RWPE2 (cell line): Measurements from ENCODE around the gene FAU.
A peak's percentile ranks its signal among the peaks of the same experiment; 100 is the strongest.

Experiments
- ATAC-seq: fragments of 200-7000 bp; cut with Tn5 transposase; 3 replicates; pipeline ENCODE4 v1.9.1; 2021; ENCODE audit warnings: low read depth
- DNase-seq: peaks from one replicate; pipeline ENCODE4 v3.0.0-alpha.2; 2020; ENCODE audit warnings: low spot score
- H3K27ac ChIP-seq: fragments of 450-650 bp; 2 replicates; pipeline ENCODE4 v1.5.1; 2017; ENCODE audit warnings: mild to moderate bottlenecking; ENCODE audit not compliant: poor library complexity, severe bottlenecking
- H3K27me3 ChIP-seq: fragments of 250-450 bp; sonication (Bioruptor Pico); 2 replicates; pipeline ENCODE4 v1.5.1; 2021; ENCODE audit warnings: mild to moderate bottlenecking, moderate library complexity; ENCODE audit not compliant: insufficient read depth, poor library complexity, severe bottlenecking
- H3K36me3 ChIP-seq: fragments of 250-450 bp; sonication (Bioruptor Pico); 2 replicates; pipeline ENCODE4 v1.5.1; 2020; ENCODE audit warnings: low read depth, mild to moderate bottlenecking, moderate library complexity
- H3K4me1 ChIP-seq: fragments of 250-450 bp; sonication (Bioruptor Pico); 2 replicates; pipeline ENCODE4 v1.5.1; 2021; ENCODE audit warnings: mild to moderate bottlenecking, moderate library complexity; ENCODE audit not compliant: insufficient read depth, poor library complexity, severe bottlenecking
- H3K4me3 ChIP-seq: fragments of 250-450 bp; sonication (Bioruptor Pico); 2 replicates; pipeline ENCODE4 v1.5.1; 2021; ENCODE audit warnings: mild to moderate bottlenecking, moderate library complexity; ENCODE audit not compliant: severe bottlenecking
- H3K9me3 ChIP-seq: fragments of 250-450 bp; sonication (Bioruptor Pico); 2 replicates; pipeline ENCODE4 v1.5.1; 2021; ENCODE audit warnings: mild to moderate bottlenecking, moderate library complexity; ENCODE audit not compliant: severe bottlenecking
- CTCF ChIP-seq: fragments of 450-650 bp; IDR thresholded peaks from one replicate; pipeline ENCODE4 v1.5.1; 2017; ENCODE audit warnings: mild to moderate bottlenecking, moderate library complexity; ENCODE audit not compliant: poor library complexity, severe bottlenecking

FAU gene

DNA sequence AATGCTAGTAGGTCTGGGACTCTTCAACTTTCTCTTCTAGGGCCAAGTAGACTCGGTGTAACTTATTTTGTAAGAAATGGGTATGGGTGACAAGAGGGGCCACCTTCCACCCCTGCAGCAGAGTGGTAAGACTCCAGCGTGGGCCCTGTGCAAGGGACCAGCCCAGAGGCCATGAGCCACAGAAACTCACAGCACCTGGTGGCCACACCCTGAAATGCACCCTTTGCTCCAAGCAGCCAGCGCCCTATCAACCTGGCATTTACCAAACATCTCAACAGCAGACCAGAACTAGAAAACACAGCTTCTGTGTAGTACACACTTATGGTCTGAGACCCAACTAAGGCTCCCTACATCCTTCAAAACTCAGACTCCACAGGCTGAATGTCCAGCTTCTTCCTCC, 43.8 kb downstream of the FAU start:
- H3K27ac ChIP-seq = no peak overlapping the region
- DNase-seq = no peak
- no peaks in the 10 kb centered on the region for H3K9me3 ChIP-seq
- H3K4me3 ChIP-seq = no peak overlapping the region
- peak; percentile 52 for TF ChIP-seq CTCF
- peaks cover 61% of the 10 kb centered on the region for H3K36me3 ChIP-seq
- H3K27me3 ChIP-seq = no peaks in the 10 kb centered on the region
- H3K4me1 ChIP-seq = peaks cover 7% of the 10 kb centered on the region
- peak; percentile 66 for ATAC-seq

GRCh38 chr11:65077451-65077850, 44.5 kb downstream of the FAU start:
- Histone ChIP-seq H3K9me3 (no peaks in the 10 kb centered on the region), H3K4me1 (peaks cover 1% of the 10 kb centered on the region), H3K36me3 (peaks cover 54% of the 10 kb centered on the region), H3K4me3 (no peak overlapping the region), H3K27ac (no peak overlapping the region), H3K27me3 (no peaks in the 10 kb centered on the region)
- DNase-seq (no peak), ATAC-seq (peak; percentile 21; the same call in 1 of the 3 replicates)
- TF ChIP-seq CTCF = no peak

DNA sequence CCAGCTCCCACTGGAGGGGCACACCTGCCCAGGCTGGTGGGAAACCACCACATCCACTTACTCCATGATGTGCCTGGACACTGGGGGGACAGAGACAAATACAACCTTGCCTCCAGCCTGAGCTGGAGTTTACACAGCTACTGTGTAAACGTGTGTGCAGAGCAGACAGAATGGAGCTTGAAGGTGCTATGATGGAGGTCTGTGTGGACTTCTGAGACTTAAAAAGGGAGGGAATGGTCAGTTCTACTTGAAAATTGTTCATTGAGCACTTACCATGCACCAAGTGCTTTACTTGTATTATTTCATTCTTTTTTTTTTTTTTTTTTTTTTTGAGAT, 49.3 kb downstream of the FAU start:
- peaks cover 7% of the 10 kb centered on the region for H3K36me3 ChIP-seq
- ATAC-seq (no peak), DNase-seq (no peak)
- no peaks in the 10 kb centered on the region for H3K9me3 ChIP-seq
- no peak overlapping the region for H3K27ac ChIP-seq
- no peak for TF ChIP-seq CTCF
- no peaks in the 10 kb centered on the region for H3K4me1 ChIP-seq
- H3K4me3 ChIP-seq = no peak overlapping the region
- H3K27me3 ChIP-seq = no peaks in the 10 kb centered on the region

GRCh38 chr11:65071907-65072630, 49.9 kb downstream of the FAU start:
- no peak for ATAC-seq
- Histone ChIP-seq H3K36me3 (peaks cover 2% of the 10 kb centered on the region), H3K4me1 (no peaks in the 10 kb centered on the region), H3K4me3 (no peak overlapping the region), H3K9me3 (no peaks in the 10 kb centered on the region), H3K27ac (no peak overlapping the region), H3K27me3 (no peaks in the 10 kb centered on the region)
- no peak for TF ChIP-seq CTCF
- no peak for DNase-seq
